ENCODE data around the gene COX11.

Gene COX11

GRCh38 chr17:54944796-54945195 is 23.7 kb downstream of the COX11 start:
- Histone ChIP-seq H3K79me2 (ENCODE audit: control insufficient read depth, insufficient read depth, low read length, poor library complexity) (no peaks in the 10 kb centered on the region), H3K4me1 (ENCODE audit: control insufficient read depth in 1 of 2, insufficient read depth in 2 of 2, low read length in 2 of 2) (peaks cover 0 to 3% of the 10 kb centered on the region in 2 experiments), H3K23ac (ENCODE audit: low read length) (no peak overlapping the region), H3K36me3 (ENCODE audit: control insufficient read depth in 1 of 2, insufficient read depth in 2 of 2, low read length in 2 of 2) (no peaks in the 10 kb centered on the region), H3K14ac (ENCODE audit: low read length) (no peak overlapping the region), H4K8ac (ENCODE audit: low read depth, low read length) (no peak overlapping the region), H4K91ac (ENCODE audit: low read depth, low read length) (no peak overlapping the region), H3K27me3 (ENCODE audit: insufficient read depth, low read length) (no peaks in the 10 kb centered on the region), H3K4me3 (ENCODE audit: low read depth, low read length) (no peak overlapping the region), H3K9me3 (ENCODE audit: insufficient read depth, low read depth, low read length) (no peaks in the 10 kb centered on the region), H2BK5ac (ENCODE audit: low read depth, low read length, poor library complexity) (no peak overlapping the region), H2AFZ (ENCODE audit: insufficient read depth, low read length, poor library complexity) (no peak overlapping the region), H3K9ac (ENCODE audit: low read length) (no peak overlapping the region), H4K12ac (ENCODE audit: low read depth, low read length) (no peak overlapping the region), H3K18ac (ENCODE audit: low read length) (no peak overlapping the region), H3K4me2 (ENCODE audit: low read length) (no peak overlapping the region), H3K27ac (ENCODE audit: low read depth, low read length) (no peak overlapping the region), H2AK5ac (ENCODE audit: low read length) (no peak overlapping the region), H3K79me1 (ENCODE audit: low read length) (no peaks in the 10 kb centered on the region), H2BK120ac (ENCODE audit: insufficient read depth, low read length, poor library complexity) (no peak overlapping the region), H3K4ac (ENCODE audit: low read depth, low read length) (no peak overlapping the region), H2BK12ac (ENCODE audit: low read length) (no peak overlapping the region)
- DNase-seq, result no peak
- WGBS (ENCODE audit: extremely low coverage, insufficient coverage, insufficient read length), result no CpG with 5 or more reads among the region's 1 CpG

DNA sequence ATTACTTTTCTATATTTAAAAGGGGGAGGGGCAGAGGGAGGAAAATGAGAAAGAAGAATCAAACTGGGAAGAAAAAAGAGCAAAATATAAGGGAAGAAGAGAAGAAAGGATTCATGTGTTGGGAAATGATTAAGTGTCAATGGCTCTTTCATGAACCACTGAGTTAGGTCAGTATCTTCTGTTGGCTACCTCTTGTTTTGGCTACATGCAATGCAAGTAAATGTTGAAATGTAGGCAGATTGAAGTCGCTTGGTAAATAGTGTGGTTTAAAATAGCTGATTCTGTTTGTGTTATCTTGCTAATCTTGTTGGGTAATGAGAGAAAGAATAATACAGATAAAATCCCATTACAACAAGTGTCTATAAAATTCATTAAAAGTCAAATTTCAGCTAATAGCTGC is 27.2 kb downstream of the COX11 start:
- no peaks in the 10 kb centered on the region for H3K27me3 ChIP-seq (ENCODE audit: insufficient read depth, low read length)
- WGBS (ENCODE audit: extremely low coverage, insufficient coverage, insufficient read length), result no CpG with 5 or more reads among the region's 1 CpG

GRCh38 chr17:54937426-54937825 is 31.0 kb downstream of the COX11 start:
- H3K4me1 ChIP-seq (ENCODE audit: control insufficient read depth in 1 of 2, insufficient read depth in 2 of 2, low read length in 2 of 2), result no peaks in the 10 kb centered on the region
- no peak overlapping the region for H2AK5ac ChIP-seq (ENCODE audit: low read length)
- no peaks in the 10 kb centered on the region for H3K79me2 ChIP-seq (ENCODE audit: control insufficient read depth, insufficient read depth, low read length, poor library complexity)
- no peaks in the 10 kb centered on the region for H3K79me1 ChIP-seq (ENCODE audit: low read length)
- H2BK120ac ChIP-seq (ENCODE audit: insufficient read depth, low read length, poor library complexity), result no peak overlapping the region
- no peak overlapping the region for H2AFZ ChIP-seq (ENCODE audit: insufficient read depth, low read length, poor library complexity)
- no peak overlapping the region for H4K91ac ChIP-seq (ENCODE audit: low read depth, low read length)
- H3K4ac ChIP-seq (ENCODE audit: low read depth, low read length), result no peak overlapping the region
- H2BK5ac ChIP-seq (ENCODE audit: low read depth, low read length, poor library complexity), result no peak overlapping the region
- H3K27me3 ChIP-seq (ENCODE audit: insufficient read depth, low read length), result no peaks in the 10 kb centered on the region
- peaks cover 0 to 3% of the 10 kb centered on the region in 2 experiments for H3K36me3 ChIP-seq (ENCODE audit: control insufficient read depth in 1 of 2, insufficient read depth in 2 of 2, low read length in 2 of 2)
- no CpG with 5 or more reads among the region's 1 CpG for WGBS (ENCODE audit: extremely low coverage, insufficient coverage, insufficient read length)
- no peak overlapping the region for H3K23ac ChIP-seq (ENCODE audit: low read length)
- H3K14ac ChIP-seq (ENCODE audit: low read length), result no peak overlapping the region
- no peak overlapping the region for H3K18ac ChIP-seq (ENCODE audit: low read length)
- no peaks in the 10 kb centered on the region for H3K9me3 ChIP-seq (ENCODE audit: insufficient read depth, low read depth, low read length)
- H3K27ac ChIP-seq (ENCODE audit: low read depth, low read length), result no peak overlapping the region
- H3K4me2 ChIP-seq (ENCODE audit: low read length), result no peak overlapping the region
- no peak overlapping the region for H3K4me3 ChIP-seq (ENCODE audit: low read depth, low read length)
- H4K12ac ChIP-seq (ENCODE audit: low read depth, low read length), result no peak overlapping the region
- H3K9ac ChIP-seq (ENCODE audit: low read length), result no peak overlapping the region
- peak in 1 of 2 donors; percentile 3 for DNase-seq
- H4K8ac ChIP-seq (ENCODE audit: low read depth, low read length), result no peak overlapping the region
- no peak overlapping the region for H2BK12ac ChIP-seq (ENCODE audit: low read length)

More for the DNA sequence above, 27.2 kb downstream of the COX11 start:
- H3K36me3 ChIP-seq (ENCODE audit: control insufficient read depth in 1 of 2, insufficient read depth in 2 of 2, low read length in 2 of 2), result peaks cover 0 to 3% of the 10 kb centered on the region in 2 experiments
- H2BK12ac ChIP-seq (ENCODE audit: low read length), result no peak overlapping the region
- no peak overlapping the region for H3K4me2 ChIP-seq (ENCODE audit: low read length)
- no peak overlapping the region for H3K18ac ChIP-seq (ENCODE audit: low read length)
- H2BK120ac ChIP-seq (ENCODE audit: insufficient read depth, low read length, poor library complexity), result no peak overlapping the region
- DNase-seq, result no peak
- no peaks in the 10 kb centered on the region for H3K4me1 ChIP-seq (ENCODE audit: control insufficient read depth in 1 of 2, insufficient read depth in 2 of 2, low read length in 2 of 2)
- no peak overlapping the region for H3K23ac ChIP-seq (ENCODE audit: low read length)
- no peak overlapping the region for H3K4me3 ChIP-seq (ENCODE audit: low read depth, low read length)
- H3K27ac ChIP-seq (ENCODE audit: low read depth, low read length), result no peak overlapping the region
- no peaks in the 10 kb centered on the region for H3K79me2 ChIP-seq (ENCODE audit: control insufficient read depth, insufficient read depth, low read length, poor library complexity)
- no peaks in the 10 kb centered on the region for H3K9me3 ChIP-seq (ENCODE audit: insufficient read depth, low read depth, low read length)
- H2BK5ac ChIP-seq (ENCODE audit: low read depth, low read length, poor library complexity), result no peak overlapping the region
- no peak overlapping the region for H2AK5ac ChIP-seq (ENCODE audit: low read length)
- H3K79me1 ChIP-seq (ENCODE audit: low read length), result no peaks in the 10 kb centered on the region
- H3K4ac ChIP-seq (ENCODE audit: low read depth, low read length), result no peak overlapping the region
- no peak overlapping the region for H4K8ac ChIP-seq (ENCODE audit: low read depth, low read length)
- H4K91ac ChIP-seq (ENCODE audit: low read depth, low read length), result no peak overlapping the region
- H3K9ac ChIP-seq (ENCODE audit: low read length), result no peak overlapping the region
- no peak overlapping the region for H2AFZ ChIP-seq (ENCODE audit: insufficient read depth, low read length, poor library complexity)
- no peak overlapping the region for H4K12ac ChIP-seq (ENCODE audit: low read depth, low read length)
- H3K14ac ChIP-seq (ENCODE audit: low read length), result no peak overlapping the region

- Histone ChIP-seq H3K4me2 (ENCODE audit: low read length) (no peak overlapping the region), H2BK5ac (ENCODE audit: low read depth, low read length, poor library complexity) (no peak overlapping the region), H3K36me3 (ENCODE audit: control insufficient read depth in 1 of 2, insufficient read depth in 2 of 2, low read length in 2 of 2) (peaks cover 0 to 3% of the 10 kb centered on the region in 2 experiments), H4K12ac (ENCODE audit: low read depth, low read length) (no peak overlapping the region), H3K4me3 (ENCODE audit: low read depth, low read length) (no peak overlapping the region), H3K27me3 (ENCODE audit: insufficient read depth, low read length) (no peaks in the 10 kb centered on the region), H3K18ac (ENCODE audit: low read length) (no peak overlapping the region), H4K8ac (ENCODE audit: low read depth, low read length) (no peak overlapping the region), H2AFZ (ENCODE audit: insufficient read depth, low read length, poor library complexity) (no peak overlapping the region), H4K91ac (ENCODE audit: low read depth, low read length) (no peak overlapping the region), H3K79me1 (ENCODE audit: low read length) (no peaks in the 10 kb centered on the region), H2BK120ac (ENCODE audit: insufficient read depth, low read length, poor library complexity) (no peak overlapping the region), H3K4ac (ENCODE audit: low read depth, low read length) (no peak overlapping the region), H3K4me1 (ENCODE audit: control insufficient read depth in 1 of 2, insufficient read depth in 2 of 2, low read length in 2 of 2) (no peaks in the 10 kb centered on the region), H3K9me3 (ENCODE audit: insufficient read depth, low read depth, low read length) (no peaks in the 10 kb centered on the region), H3K23ac (ENCODE audit: low read length) (no peak overlapping the region), H3K9ac (ENCODE audit: low read length) (no peak overlapping the region), H3K14ac (ENCODE audit: low read length) (no peak overlapping the region), H2BK12ac (ENCODE audit: low read length) (no peak overlapping the region), H2AK5ac (ENCODE audit: low read length) (no peak overlapping the region), H3K27ac (ENCODE audit: low read depth, low read length) (no peak overlapping the region), H3K79me2 (ENCODE audit: control insufficient read depth, insufficient read depth, low read length, poor library complexity) (no peaks in the 10 kb centered on the region)
- no CpG with 5 or more reads among the region's 5 CpGs for WGBS (ENCODE audit: extremely low coverage, insufficient coverage, insufficient read length)
- no peak for DNase-seq
Observed at GRCh38 chr17:54937018-54937417, 31.4 kb downstream of the COX11 start.
